ENCODE data around the gene NHS.

The NHS gene

GRCh38 chrX:17374619-17375366, at the start of gene NHS:
TSS of gene NHS (plus strand) at chrX:17375200. CDS start at chrX:17375758, 558 bp downstream.
- in situ Hi-C loops (cut with HindIII; ENCODE audit: low sequenced_read_pairs): no loop called here

GRCh38 chrX:17328837-17329236, 46.2 kb upstream of the NHS start:
- in situ Hi-C loops (cut with HindIII; ENCODE audit: low sequenced_read_pairs): no loop called here

- in situ Hi-C loops (cut with HindIII; ENCODE audit: low sequenced_read_pairs): no loop called here
Measured at GRCh38 chrX:17336377-17336776, 38.6 kb upstream of the NHS start.

- in situ Hi-C loops (cut with HindIII; ENCODE audit: low sequenced_read_pairs): no loop called here
Measured at GRCh38 chrX:17355976-17356375, 19.0 kb upstream of the NHS start.

GRCh38 chrX:17359500-17359899, 15.5 kb upstream of the NHS start:
- in situ Hi-C loops (cut with HindIII; ENCODE audit: low sequenced_read_pairs): no loop called here

GRCh38 chrX:17361620-17362019, 13.4 kb upstream of the NHS start:
- in situ Hi-C loops (cut with HindIII; ENCODE audit: low sequenced_read_pairs): no loop called here

- in situ Hi-C loops (cut with HindIII; ENCODE audit: low sequenced_read_pairs): no loop called here
Measured at GRCh38 chrX:17368002-17368401, 7.0 kb upstream of the NHS start.

GRCh38 chrX:17369309-17369708, 5.7 kb upstream of the NHS start:
- in situ Hi-C loops (cut with HindIII; ENCODE audit: low sequenced_read_pairs): no loop called here

- in situ Hi-C loops (cut with HindIII; ENCODE audit: low sequenced_read_pairs): no loop called here
Measured at GRCh38 chrX:17370191-17370590, 4.8 kb upstream of the NHS start.

- in situ Hi-C loops (cut with HindIII; ENCODE audit: low sequenced_read_pairs): no loop called here
Measured at GRCh38 chrX:17372052-17372451, 2.9 kb upstream of the NHS start.

- in situ Hi-C loops (cut with HindIII; ENCODE audit: low sequenced_read_pairs): no loop called here
Measured at GRCh38 chrX:17373337-17373736, 1.7 kb upstream of the NHS start.

GRCh38 chrX:17375367-17375636, 302 bp downstream of the NHS start:
- in situ Hi-C loops (cut with HindIII; ENCODE audit: low sequenced_read_pairs): no loop called here

GRCh38 chrX:17375637-17376430, 834 bp downstream of the NHS start:
- in situ Hi-C loops (cut with HindIII; ENCODE audit: low sequenced_read_pairs): no loop called here

- in situ Hi-C loops (cut with HindIII; ENCODE audit: low sequenced_read_pairs): no loop called here
Measured at GRCh38 chrX:17376431-17377077, 1.6 kb downstream of the NHS start.

GRCh38 chrX:17377091-17377717, 2.2 kb downstream of the NHS start:
- in situ Hi-C loops (cut with HindIII; ENCODE audit: low sequenced_read_pairs): no loop called here

GRCh38 chrX:17377795-17378194, 2.8 kb downstream of the NHS start:
- in situ Hi-C loops (cut with HindIII; ENCODE audit: low sequenced_read_pairs): no loop called here

- in situ Hi-C loops (cut with HindIII; ENCODE audit: low sequenced_read_pairs): no loop called here
Measured at GRCh38 chrX:17380221-17380620, 5.2 kb downstream of the NHS start.

- in situ Hi-C loops (cut with HindIII; ENCODE audit: low sequenced_read_pairs): no loop called here
Measured at GRCh38 chrX:17390419-17390850, 15.4 kb downstream of the NHS start.

- in situ Hi-C loops (cut with HindIII; ENCODE audit: low sequenced_read_pairs): no loop called here
Measured at GRCh38 chrX:17395154-17395553, 20.2 kb downstream of the NHS start.

- in situ Hi-C loops (cut with HindIII; ENCODE audit: low sequenced_read_pairs): no loop called here
Measured at GRCh38 chrX:17397074-17397473, 22.1 kb downstream of the NHS start.

GRCh38 chrX:17403189-17403691, 28.2 kb downstream of the NHS start:
- in situ Hi-C loops (cut with HindIII; ENCODE audit: low sequenced_read_pairs): no loop called here

All from endothelial cell of hepatic sinusoid (primary cell).